H7 (cell line): ENCODE measurements around the gene SLC41A1. TPM values are rescaled to one million over a fixed set of nuclear protein-coding genes. Genes with fewer than 3 reads are reported as not detected.
"Not testable (repeated sequence)": the region's sequence is repeated elsewhere in the genome, so short reads cannot be mapped to it uniquely, and the experiment has no call there.

Experiments
- DNase-seq: peaks from one replicate; pipeline ENCODE4 v3.0.0; 2012
- H3K27me3 ChIP-seq: 2 replicates; pipeline ENCODE4 v1.6.0; 2011; ENCODE audit warnings: mild to moderate bottlenecking, low read length; ENCODE audit not compliant: control insufficient read depth, insufficient read depth
- H3K36me3 ChIP-seq: replicated peaks from 2 replicates; pipeline ENCODE4 v1.5.1; 2011; ENCODE audit warnings: low read length; ENCODE audit not compliant: control insufficient read depth, insufficient read depth
- H3K4me3 ChIP-seq: 2 replicates; pipeline ENCODE4 v1.5.1; 2011; ENCODE audit warnings: low read depth, mild to moderate bottlenecking, control low read depth, low read length, moderate library complexity; ENCODE audit not compliant: insufficient read depth
- total RNA-seq: library from RNA; depleted of rRNA; stranded (reverse); fragments of >200 nt; shearing (Covaris generic); gene quantifications from 2 replicates; pipeline ENCODE4 v1.2.3, GENCODE V29; 2014; rRNA removed

The SLC41A1 gene
- 23.3 and 23.5 TPM in 2 replicates for total RNA-seq

DNA sequence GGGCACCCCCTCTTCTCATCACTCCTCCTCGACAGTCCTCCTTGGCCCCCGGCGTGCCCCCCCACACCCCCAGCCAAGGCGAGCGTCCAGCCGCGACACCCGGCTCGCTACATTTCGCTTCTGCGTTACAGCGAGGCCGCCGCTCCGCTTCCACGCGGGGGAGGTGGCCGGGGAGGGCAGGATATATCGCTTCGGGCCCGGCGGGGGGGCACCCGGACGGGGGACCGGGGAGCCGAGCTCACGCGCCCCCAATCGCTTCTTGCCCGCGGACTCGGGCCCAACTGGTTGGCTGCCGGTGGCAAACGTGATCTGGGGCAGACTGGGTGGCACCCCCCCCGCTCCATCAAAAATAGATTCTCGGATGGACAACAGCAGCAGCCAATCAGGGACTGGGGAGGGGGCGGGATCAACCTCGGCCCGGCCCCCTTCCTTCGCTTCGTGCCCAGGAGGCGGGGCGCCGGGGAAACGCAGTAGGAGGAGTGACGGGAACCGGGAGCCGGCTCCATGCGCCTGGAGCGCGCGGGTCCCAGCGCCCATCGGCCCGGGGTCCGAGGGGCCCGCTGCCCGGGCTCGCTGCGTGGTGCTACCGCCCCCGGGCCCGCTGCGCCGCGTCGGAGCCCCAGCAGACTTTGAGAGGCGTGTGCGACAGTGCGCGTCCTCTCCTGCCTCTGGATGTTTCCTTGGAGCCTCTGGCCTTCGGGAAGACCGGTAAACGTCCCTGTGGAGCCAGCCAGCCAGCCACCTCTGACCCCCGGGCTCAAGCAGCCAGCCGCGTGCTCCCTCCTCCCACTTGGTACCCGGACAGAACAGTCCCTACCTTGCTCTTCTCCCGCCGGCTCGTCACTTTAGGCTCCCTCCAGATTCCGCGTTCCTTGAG lies at the start of gene SLC41A1:
TSS of gene SLC41A1 (minus strand) at position 321 of the 877 bp plus-strand sequence. CDS start 2,757 bp downstream, outside the sequence.
- Histone ChIP-seq H3K36me3 (peaks cover 9% of the 10 kb centered on the region), H3K4me3 (peak within 1 kb of the TSS; percentile 80), H3K27me3 (peaks cover 8% of the 10 kb centered on the region)
- peak; percentile 99 for DNase-seq

DNA sequence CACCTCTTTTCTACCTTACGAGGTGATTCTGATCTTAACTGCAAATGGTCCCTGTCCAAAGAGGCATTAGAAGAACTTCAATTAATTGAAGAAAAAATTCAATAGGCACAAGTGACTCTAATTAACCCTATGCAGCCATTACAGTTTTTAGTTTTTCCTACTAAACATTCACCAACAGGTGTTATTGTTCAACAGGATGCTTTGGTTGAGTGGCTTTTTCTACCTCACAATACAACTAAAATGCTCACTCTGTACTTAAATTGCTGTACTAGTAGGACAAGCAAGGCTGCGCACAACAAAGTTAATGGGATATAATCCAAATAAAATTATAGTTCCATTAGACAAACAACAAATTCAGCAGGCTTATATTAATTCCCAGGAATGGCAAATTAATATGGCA lies 48.5 kb upstream of the SLC41A1 start:
- Histone ChIP-seq H3K27me3 (no peaks in the 10 kb centered on the region), H3K36me3 (no peaks in the 10 kb centered on the region), H3K4me3 (no peak overlapping the region)
- DNase-seq = no peak

DNA sequence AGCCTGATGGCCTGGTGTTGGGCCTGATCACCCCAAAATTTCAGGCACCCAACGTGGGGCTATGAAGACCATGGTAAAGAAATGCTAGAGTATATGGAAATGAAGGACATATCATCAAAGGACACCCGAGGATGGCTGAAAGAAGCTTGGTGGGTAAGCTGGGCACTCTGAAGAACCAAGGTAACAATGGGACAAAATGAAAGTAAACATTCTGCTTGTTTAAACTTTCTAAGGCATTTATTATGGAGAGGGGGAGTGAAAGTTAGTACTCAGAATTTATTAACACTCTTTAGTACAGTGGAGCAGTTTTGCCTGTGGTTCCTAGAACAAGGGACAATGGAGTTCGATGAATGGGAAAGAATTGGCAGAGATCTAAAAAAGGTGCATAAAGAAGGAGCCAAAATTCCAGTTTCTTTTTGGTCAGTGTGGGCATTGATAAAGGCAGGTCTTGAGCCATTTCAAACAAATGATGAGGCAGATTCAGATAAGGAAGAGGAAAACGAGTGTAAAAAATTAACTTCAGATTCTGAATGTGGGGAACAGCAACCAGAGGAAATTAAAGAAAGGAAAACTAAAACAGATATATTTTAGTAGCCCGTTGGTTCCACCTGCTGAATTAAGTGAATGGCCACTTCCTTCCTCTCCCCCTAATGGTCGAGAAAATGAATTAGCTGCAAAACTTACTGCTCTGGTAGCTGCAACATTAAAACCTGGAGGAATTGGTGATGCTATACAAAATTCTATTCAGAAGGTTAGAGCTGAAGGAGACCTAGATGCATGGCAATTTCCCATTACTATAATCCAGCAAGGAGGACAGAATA lies 45.4 kb upstream of the SLC41A1 start:
- H3K27me3 ChIP-seq = no peaks in the 10 kb centered on the region
- DNase-seq = no peak
- no peak overlapping the region for H3K4me3 ChIP-seq
- H3K36me3 ChIP-seq = no peaks in the 10 kb centered on the region

DNA sequence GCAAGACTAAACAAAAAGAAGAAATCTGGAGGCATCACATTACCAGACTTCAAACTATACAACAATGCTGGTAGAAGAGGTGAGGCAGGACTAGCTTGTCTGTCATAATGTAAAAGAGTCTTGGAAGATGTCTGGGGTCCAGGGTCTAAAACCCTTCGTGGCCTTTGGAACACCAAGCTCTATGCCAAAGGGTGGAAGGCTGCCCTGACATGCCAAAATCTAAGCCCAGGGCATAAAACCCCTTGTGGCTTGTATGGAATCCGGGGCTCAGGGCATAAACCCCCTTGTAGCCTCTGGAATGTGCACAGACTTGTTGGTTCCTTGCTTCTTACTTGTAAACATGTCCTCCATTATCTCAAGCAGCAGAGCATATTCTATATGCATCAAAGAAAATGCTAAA lies 44.5 kb upstream of the SLC41A1 start:
- not testable (repeated sequence) for H3K27me3 ChIP-seq, H3K36me3 ChIP-seq, H3K4me3 ChIP-seq, DNase-seq

DNA sequence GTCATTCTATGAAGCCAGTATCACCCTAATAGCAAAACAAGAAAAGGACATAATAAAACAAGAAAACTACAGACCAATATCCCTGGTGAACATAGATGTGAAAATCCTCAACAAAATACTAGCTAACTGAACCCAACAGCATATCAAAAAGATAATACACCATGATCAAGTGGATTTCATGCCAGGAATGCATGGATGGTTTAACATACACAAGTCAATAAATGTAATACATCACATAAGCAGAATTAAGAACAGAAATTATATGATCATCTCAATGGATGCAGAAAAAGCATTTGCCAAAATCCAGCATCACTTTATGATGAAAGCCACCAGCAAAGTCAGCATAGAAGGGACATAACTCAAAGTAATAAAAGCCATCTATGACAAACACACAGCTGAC lies 43.4 kb upstream of the SLC41A1 start:
- no peak for DNase-seq
- Histone ChIP-seq H3K36me3 (no peaks in the 10 kb centered on the region), H3K4me3 (no peak overlapping the region), H3K27me3 (no peaks in the 10 kb centered on the region)

DNA sequence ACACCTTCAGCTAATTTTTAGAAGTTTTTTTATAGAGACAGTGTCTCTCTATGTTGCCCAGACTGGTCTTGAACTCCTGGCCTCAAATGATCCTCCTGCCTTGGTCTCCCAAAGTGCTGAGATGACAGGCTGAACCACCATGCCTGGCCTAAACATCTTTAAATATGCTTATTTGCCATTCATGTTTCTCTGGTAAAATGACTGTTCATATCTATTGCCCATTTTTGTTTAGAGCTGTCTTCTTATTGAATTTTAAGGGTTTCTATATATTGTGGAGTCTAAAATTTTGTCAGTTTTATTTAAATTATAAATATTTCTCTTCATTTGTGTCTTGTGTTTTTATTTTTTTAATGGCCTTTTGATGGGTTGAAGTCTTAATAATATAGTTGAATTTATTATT lies 40.0 kb upstream of the SLC41A1 start:
- Histone ChIP-seq H3K27me3 (peaks cover 11% of the 10 kb centered on the region), H3K4me3 (no peak overlapping the region), H3K36me3 (no peaks in the 10 kb centered on the region)
- DNase-seq = no peak

DNA sequence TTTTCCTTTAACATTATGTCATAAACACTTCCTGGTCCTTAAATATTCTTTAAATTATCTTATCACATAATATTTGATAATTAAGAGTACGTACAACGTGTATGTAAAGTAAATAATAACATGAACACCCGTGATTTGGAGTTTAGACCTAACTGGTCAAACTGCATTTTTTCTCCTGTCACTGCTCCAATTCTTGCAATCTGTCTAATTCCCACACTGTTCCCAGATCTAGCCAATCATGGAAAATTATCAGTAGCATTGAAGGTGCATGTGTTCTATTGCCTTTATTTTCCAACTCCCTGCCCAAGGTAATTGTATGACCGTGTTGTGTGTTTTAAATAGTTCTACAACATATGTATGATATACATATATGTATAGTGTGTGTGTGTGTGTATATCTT lies 39.0 kb upstream of the SLC41A1 start:
- no peak for DNase-seq
- Histone ChIP-seq H3K36me3 (no peaks in the 10 kb centered on the region), H3K4me3 (no peak overlapping the region), H3K27me3 (peaks cover 11% of the 10 kb centered on the region)

DNA sequence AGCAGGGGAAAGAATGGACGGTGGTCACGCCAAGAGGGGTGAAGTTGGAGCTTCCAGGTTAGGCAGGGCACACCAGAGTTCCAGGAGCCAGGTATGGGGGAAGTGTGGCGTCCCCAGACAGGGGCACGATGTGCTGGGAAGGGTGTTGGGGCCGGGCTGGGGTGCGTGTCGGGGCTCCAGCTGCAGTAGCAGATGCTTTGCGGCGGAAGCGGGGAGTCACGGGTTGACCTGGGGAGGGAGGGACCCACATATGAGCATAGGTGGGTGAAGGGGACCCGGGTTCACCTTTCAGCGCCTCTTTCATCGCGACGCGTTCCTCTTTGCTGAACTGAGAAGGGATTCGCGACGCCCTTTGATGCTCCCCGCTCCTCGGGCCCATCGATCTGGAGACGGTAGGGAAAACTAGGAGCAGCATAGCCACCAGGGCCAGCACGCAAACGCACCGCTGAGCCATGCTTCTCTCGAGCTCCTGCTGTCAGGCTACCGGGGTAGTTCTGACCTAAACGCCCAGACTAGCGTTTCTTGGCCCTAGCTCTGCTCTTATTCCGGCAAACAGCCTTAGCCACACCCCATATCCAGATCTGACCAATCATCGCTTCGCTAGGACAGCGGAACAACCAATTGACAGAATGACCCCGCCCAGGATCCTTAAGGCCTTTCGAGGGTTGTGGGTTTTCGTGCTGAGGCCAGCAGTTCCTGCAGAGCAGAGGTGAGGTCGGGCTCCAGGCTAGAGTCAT lies 36.8 kb upstream of the SLC41A1 start, which contains the start of gene PM20D1:
TSS of gene PM20D1 (minus strand) at position 514 of the 737 bp plus-strand sequence. CDS start at position 454, 60 bp downstream.
- Histone ChIP-seq H3K27me3 (peaks cover 11% of the 10 kb centered on the region), H3K4me3 (peak within 1 kb of the TSS; percentile 18), H3K36me3 (no peaks in the 10 kb centered on the region)
- peak; percentile 82 for DNase-seq

DNA sequence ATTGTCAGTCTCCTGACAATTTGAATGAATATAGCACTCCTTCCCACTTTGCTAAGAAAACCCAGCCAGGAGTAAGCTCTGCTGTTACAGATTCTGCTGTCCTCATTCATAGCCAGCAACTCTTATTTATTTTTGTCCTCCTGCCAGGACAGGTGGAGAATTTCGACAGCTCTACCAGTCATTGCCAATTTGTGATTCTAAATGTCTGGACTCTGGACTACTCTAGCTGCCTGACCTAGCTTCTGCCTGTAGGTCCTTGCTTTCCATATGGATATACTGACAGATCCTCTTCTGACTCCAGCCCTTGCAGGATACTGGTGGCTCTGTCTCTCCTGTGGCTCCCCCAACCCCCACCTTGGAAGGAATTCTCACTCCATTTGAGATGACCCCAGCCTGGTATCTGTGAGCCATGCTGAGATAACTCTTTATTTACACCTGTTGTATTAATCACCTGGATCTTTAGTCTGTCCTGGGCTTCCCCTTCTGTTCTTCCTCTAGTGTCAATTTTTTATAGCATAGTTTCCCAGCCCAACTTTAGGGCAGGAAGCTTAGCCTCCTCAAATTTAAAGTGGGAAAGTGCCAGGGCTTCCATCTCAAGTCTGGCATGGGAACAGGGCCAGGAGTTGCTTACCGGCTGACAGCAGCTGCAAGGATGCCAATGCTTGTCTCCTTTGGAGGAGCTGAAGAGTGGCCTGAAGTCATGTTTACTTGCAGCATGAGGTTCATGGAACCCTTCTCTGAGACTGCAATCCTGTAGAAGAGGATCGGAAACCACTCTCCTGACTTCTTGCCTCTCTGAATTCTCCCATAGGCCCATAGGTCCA lies 30.2 kb upstream of the SLC41A1 start:
- DNase-seq = no peak
- no peaks in the 10 kb centered on the region for H3K36me3 ChIP-seq
- no peak overlapping the region for H3K4me3 ChIP-seq
- no peaks in the 10 kb centered on the region; the same call in 1 of the 2 replicates for H3K27me3 ChIP-seq

DNA sequence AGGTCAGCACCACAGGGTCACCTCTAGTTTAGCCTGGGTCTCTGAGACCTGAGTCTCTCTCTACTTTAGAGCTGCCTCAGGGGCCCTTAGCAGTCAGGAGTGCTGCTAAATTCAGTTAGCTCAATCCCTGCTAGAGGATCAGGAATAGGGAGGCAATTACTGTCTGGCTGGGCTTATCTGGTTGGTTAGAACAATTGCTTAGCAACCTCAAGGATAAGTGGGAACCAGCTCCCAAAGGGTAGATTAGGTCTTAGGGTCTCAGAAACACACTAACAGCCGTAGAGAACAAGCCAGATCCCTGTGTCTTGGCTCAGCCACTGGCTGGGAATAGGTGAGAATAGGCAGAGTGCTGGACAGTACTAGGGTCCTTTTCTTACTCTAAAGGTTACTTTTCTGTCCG lies 29.2 kb upstream of the SLC41A1 start:
- H3K4me3 ChIP-seq = no peak overlapping the region
- DNase-seq = no peak
- H3K36me3 ChIP-seq = no peaks in the 10 kb centered on the region
- no peaks in the 10 kb centered on the region; the same call in 1 of the 2 replicates for H3K27me3 ChIP-seq

DNA sequence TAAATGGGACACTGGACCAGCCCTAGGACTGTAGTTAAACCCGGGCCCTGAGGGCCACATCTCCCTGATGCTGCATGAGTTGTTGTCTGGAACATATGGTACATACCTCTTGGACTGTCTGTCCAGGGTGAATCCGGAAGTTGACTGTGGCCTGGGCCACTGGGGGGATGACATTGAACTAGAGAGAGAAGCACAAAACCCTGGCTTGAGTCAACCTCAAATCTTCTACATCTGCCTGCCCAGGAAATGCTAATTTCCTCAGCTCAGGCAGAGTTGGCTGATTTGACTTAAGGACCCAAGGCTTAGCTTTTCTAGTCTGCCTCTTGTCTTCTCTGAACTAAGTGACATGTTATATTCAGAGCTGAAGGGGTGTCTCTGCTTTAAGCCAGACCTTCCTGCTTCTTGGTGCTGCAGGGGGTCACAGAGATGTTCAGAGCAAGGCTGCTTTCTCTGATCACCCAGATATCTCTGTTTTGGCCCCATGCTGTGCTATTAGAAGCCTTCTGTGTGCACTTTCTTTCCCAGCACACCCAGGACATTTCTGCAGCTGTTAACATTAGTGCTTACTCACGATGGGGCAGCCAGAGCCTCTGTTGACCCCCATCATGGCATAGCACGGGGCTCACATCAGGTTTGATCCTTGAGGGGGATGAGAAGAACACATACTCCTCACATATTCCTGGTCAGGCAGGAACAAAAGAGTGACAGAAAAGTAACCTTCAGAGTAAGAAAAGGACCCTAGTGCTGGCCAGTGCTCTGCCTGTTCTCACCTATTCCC lies 27.3 kb upstream of the SLC41A1 start:
- no peak for DNase-seq
- Histone ChIP-seq H3K27me3 (no peaks in the 10 kb centered on the region; the same call in 1 of the 2 replicates), H3K36me3 (no peaks in the 10 kb centered on the region), H3K4me3 (no peak overlapping the region)

DNA sequence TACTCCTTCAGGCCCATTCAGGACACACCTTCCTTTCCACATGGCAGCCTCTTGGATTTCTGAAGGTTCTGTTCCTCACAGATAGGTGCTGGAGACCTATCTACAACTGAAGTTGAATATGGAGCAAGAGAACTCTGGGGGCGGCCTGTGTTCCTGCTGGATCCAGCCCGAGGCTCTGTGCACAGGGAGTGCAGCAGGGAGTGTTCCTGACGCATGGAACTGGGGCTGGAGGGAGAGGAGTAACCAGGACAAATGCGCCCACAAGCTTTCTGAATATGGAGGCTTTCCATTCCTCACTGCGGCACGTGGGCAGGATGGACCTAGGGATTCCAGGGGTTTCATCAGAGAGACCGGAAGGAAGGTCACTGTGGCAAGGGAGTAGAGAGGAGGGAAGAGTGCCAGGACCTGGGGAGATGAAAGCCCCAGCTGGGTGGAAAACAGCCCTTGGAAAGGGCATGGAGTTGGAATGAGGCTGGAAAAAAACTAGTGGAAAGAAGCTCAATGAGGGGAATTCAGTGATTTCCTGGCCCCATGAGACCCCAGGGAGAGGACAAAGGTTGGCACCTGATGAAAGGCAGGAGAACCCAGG lies 24.5 kb upstream of the SLC41A1 start:
- H3K27me3 ChIP-seq = no peaks in the 10 kb centered on the region; the same call in 1 of the 2 replicates
- H3K4me3 ChIP-seq = no peak overlapping the region
- no peak for DNase-seq
- no peaks in the 10 kb centered on the region for H3K36me3 ChIP-seq

DNA sequence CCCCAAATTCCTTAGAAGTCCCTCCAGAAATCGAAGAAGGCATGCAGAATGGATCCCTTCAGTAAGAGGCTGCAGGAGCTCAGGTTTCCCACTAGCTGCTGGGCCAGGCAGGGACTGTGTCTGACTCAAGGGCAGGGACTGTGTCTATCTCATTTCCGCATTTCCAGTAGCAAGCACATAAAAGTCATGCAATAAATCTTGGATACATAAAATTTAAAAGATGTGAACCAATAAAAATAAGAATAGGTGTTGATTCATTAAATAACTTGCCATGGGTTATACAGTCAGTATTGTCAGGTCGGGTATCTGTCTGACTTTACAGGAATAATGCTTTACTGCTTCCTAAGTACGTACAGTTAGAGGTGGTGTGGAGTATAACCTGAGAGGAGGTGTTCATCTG lies 21.8 kb upstream of the SLC41A1 start:
- no peak for DNase-seq
- Histone ChIP-seq H3K36me3 (no peaks in the 10 kb centered on the region), H3K27me3 (no peaks in the 10 kb centered on the region; the same call in 1 of the 2 replicates), H3K4me3 (no peak overlapping the region)
